Measurements from ENCODE around the gene LIN9.
A peak's percentile ranks its signal among the peaks of the same experiment; 100 is the strongest.

Gene LIN9

GRCh38 chr1:226186124-226187018, 122.6 kb downstream of the LIN9 start, which contains the start of gene ACBD3:
Gene ACBD3, minus strand, starts transcription at chr1:226186741. Its CDS starts 66 bp downstream, at chr1:226186675.
- Histone ChIP-seq H4K20me1 (peaks cover 15 to 51% (median 45%) of the 10 kb centered on the region in 11 experiments; a peak in 19 of 22 replicates), H3K36me3 (peaks cover 9 to 35% (median 21%) of the 10 kb centered on the region in 11 experiments; a peak in 21 of 22 replicates), H3K9ac (peak within 1 kb of the TSS; percentile 86 to 95 (median 91)), H3K27ac (peak within 1 kb of the TSS; percentile 81 to 92 (median 90)), H3K4me3 (peak within 1 kb of the TSS; percentile 75 to 98 (median 94)), H3K4me2 (peak within 1 kb of the TSS; percentile 91 to 97 (median 95)), H3K9me3 (replicated peaks in 1 of 11) (no peaks in the 10 kb centered on the region), H3K27me3 (no peaks in the 10 kb centered on the region), H3K4me1 (peaks cover 22 to 49% (median 41%) of the 10 kb centered on the region in 10 experiments)
- TF ChIP-seq Cebpa-rat (IDR thresholded peaks at IDR 0.05) = no peak

- peak overlapping the region; percentile 86 to 95 (median 91) for H3K9ac ChIP-seq
- H4K20me1 ChIP-seq = peaks cover 18 to 60% (median 55%) of the 10 kb centered on the region in 11 experiments; a peak in 19 of 22 replicates
- peaks cover 9 to 45% (median 30%) of the 10 kb centered on the region in 11 experiments; a peak in 21 of 22 replicates for H3K36me3 ChIP-seq
- TF ChIP-seq Cebpa-rat (IDR thresholded peaks at IDR 0.05) = no peak
- H3K27me3 ChIP-seq = no peaks in the 10 kb centered on the region
- peak overlapping the region; percentile 75 to 98 (median 94) for H3K4me3 ChIP-seq
- peaks cover 22 to 51% (median 41%) of the 10 kb centered on the region in 10 experiments for H3K4me1 ChIP-seq
- peak overlapping the region; percentile 81 to 92 (median 90); a peak in 21 of 22 replicates for H3K27ac ChIP-seq
- peak overlapping the region; percentile 91 to 97 (median 95) for H3K4me2 ChIP-seq
- H3K9me3 ChIP-seq (replicated peaks in 1 of 11) = no peaks in the 10 kb centered on the region
Observed at GRCh38 chr1:226185141-226186036, 123.6 kb downstream of the LIN9 start.

GRCh38 chr1:226181996-226182714, 126.8 kb downstream of the LIN9 start:
- H3K4me1 ChIP-seq = peaks cover 22 to 51% (median 34%) of the 10 kb centered on the region in 10 experiments
- H3K4me3 ChIP-seq = no peak overlapping the region
- H3K27ac ChIP-seq = peak overlapping the region in 5 of 11 experiments; percentile 13 to 52 (median 40); a peak in 5 of 22 replicates
- no peaks in the 10 kb centered on the region for H3K27me3 ChIP-seq
- peak in 3 of 11 experiments; percentile 26 to 37 (median 32); a peak in 3 of 22 replicates for TF ChIP-seq Cebpa-rat (IDR thresholded peaks at IDR 0.05)
- H3K4me2 ChIP-seq = peak overlapping the region in 10 of 11 experiments; percentile 16 to 97 (median 58); a peak in 18 of 22 replicates
- H3K9ac ChIP-seq = no peak overlapping the region
- peaks cover 27 to 93% (median 87%) of the 10 kb centered on the region in 11 experiments; a peak in 20 of 22 replicates for H4K20me1 ChIP-seq
- H3K36me3 ChIP-seq = peaks cover 17 to 73% (median 46%) of the 10 kb centered on the region in 11 experiments
- no peaks in the 10 kb centered on the region for H3K9me3 ChIP-seq (replicated peaks in 1 of 11)

Data from BLaER1 treated with 17β-estradiol and CSF1 and Interleukin-3, amounts not matched to agents 10 nM and 100 nM (cell line).